ENCODE data around the gene NDUFB8. TPM values are rescaled to one million over a fixed set of nuclear protein-coding genes. Genes with fewer than 3 reads are reported as not detected.

NDUFB8 gene
- total RNA-seq, 1 donor from 2014 or later: 279 TPM

- intact Hi-C loops (cut with micrococcal nuclease): loop anchor here (5.0 to 10.0 kb wide), 2 partner anchors 353 to 1515 kb away; partner anchors contain the start of gene ERLIN1
Observed at GRCh38 chr10:100537475-100537874, 7.8 kb upstream of the NDUFB8 start.

- intact Hi-C loops (cut with micrococcal nuclease): loop anchor here (1.0 to 10.0 kb wide), 5 partner anchors 27 to 1516 kb away; partner anchors contain the start of genes ERLIN1, MRPL43 and TWNK
Observed at GRCh38 chr10:100535715-100536353, 6.2 kb upstream of the NDUFB8 start, which contains the start of gene HIF1AN. TSS of gene HIF1AN (plus strand) at chr10:100535943. CDS start at chr10:100535959, 16 bp downstream.

- intact Hi-C loops (cut with micrococcal nuclease): loop anchor here (1.0 to 10.0 kb wide), 5 partner anchors 27 to 1517 kb away; partner anchors contain the start of genes ERLIN1, MRPL43 and TWNK
Observed at GRCh38 chr10:100535338-100535714, 5.7 kb upstream of the NDUFB8 start.

- intact Hi-C loops (cut with micrococcal nuclease): loop anchor here (1.0 to 10.0 kb wide), 5 partner anchors 26 to 1518 kb away; partner anchors contain the start of genes ERLIN1, MRPL43 and TWNK
Observed at GRCh38 chr10:100534726-100535125, 5.1 kb upstream of the NDUFB8 start.

- intact Hi-C loops (cut with micrococcal nuclease): loop anchor here (10.0 kb wide), 1 partner anchor 347 kb away; the partner anchor contains the start of gene ERLIN1
Observed at GRCh38 chr10:100531761-100532160, 2.1 kb upstream of the NDUFB8 start.

- intact Hi-C loops (cut with micrococcal nuclease): loop anchor here (1.0 kb wide), 1 partner anchor 18 kb away; no protein-coding TSS in a partner anchor
Observed at GRCh38 chr10:100528921-100529474, 673 bp downstream of the NDUFB8 start.

- intact Hi-C loops (cut with micrococcal nuclease): loop anchor here (1.0 kb wide), 1 partner anchor 17 kb away; no protein-coding TSS in a partner anchor
Observed at GRCh38 chr10:100528123-100528886, 1.4 kb downstream of the NDUFB8 start.

- intact Hi-C loops (cut with micrococcal nuclease): no loop called here
Observed at GRCh38 chr10:100524638-100525037, 5.0 kb downstream of the NDUFB8 start.

- intact Hi-C loops (cut with micrococcal nuclease): no loop called here
Observed at GRCh38 chr10:100524206-100524605, 5.5 kb downstream of the NDUFB8 start.

- intact Hi-C loops (cut with micrococcal nuclease): no loop called here
Observed at GRCh38 chr10:100522945-100523344, 6.7 kb downstream of the NDUFB8 start.

- intact Hi-C loops (cut with micrococcal nuclease): no loop called here
Observed at GRCh38 chr10:100522107-100522801, 7.4 kb downstream of the NDUFB8 start.

GRCh38 chr10:100520811-100521210, 8.9 kb downstream of the NDUFB8 start:
- intact Hi-C loops (cut with micrococcal nuclease): no loop called here

GRCh38 chr10:100519311-100520051, 10.2 kb downstream of the NDUFB8 start, which contains the start of gene SEC31B:
TSS of gene SEC31B (minus strand) at chr10:100519861. CDS start at chr10:100516952, 2,909 bp downstream.
- intact Hi-C loops (cut with micrococcal nuclease): no loop called here

GRCh38 chr10:100518761-100519241, 10.9 kb downstream of the NDUFB8 start:
- intact Hi-C loops (cut with micrococcal nuclease): loop anchor here (1.0 kb wide), 3 partner anchors 10 to 86 kb away; no protein-coding TSS in a partner anchor

- intact Hi-C loops (cut with micrococcal nuclease): no loop called here
Observed at GRCh38 chr10:100516847-100517246, 12.8 kb downstream of the NDUFB8 start.

- intact Hi-C loops (cut with micrococcal nuclease): no loop called here
Observed at GRCh38 chr10:100515612-100516011, 14.1 kb downstream of the NDUFB8 start.

GRCh38 chr10:100510533-100511308, 18.9 kb downstream of the NDUFB8 start:
- intact Hi-C loops (cut with micrococcal nuclease): loop anchor here (1.0 kb wide), 3 partner anchors 18 to 163 kb away; partner anchors contain the start of gene SCD

GRCh38 chr10:100509241-100509840, 20.3 kb downstream of the NDUFB8 start:
- intact Hi-C loops (cut with micrococcal nuclease): loop anchor here (2.0 to 5.0 kb wide), 2 partner anchors 25 to 222 kb away; partner anchors contain the start of genes BLOC1S2 and HIF1AN

All from T-helper 2 cell treated with Interferon-gamma antibody and Interleukin-4, amounts not matched to agents 100 ng/mL and 5 ng/mL, for 36 hours (primary cell).